ENCODE measurements around the gene SH2D5.

SH2D5 gene

GRCh38 chr1:20732588-20733359, at the start of gene SH2D5:
SH2D5 (minus strand) TSS chr1:20732703; CDS start chr1:20728044, 4,659 bp downstream.
- peak; percentile 56 for DNase-seq

DNA sequence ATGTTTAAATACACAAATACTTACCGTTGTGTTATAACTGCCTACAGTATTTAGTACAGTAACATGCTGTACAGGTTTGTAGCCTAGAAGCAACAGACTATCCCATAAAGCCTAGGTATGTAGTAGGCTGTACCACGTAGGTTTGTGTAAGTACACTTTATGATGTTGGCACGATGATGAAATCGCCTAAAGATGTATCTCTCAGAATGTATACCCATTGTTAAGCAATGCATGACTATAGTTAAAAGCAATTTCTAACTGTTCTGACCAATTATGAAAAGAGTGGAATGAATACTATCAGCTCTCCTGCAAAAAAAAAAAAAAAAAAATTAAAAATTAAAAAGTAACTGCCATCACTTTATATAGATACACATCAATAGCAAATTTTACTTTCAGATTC, 43.2 kb upstream of the SH2D5 start:
- no peak for DNase-seq

DNA sequence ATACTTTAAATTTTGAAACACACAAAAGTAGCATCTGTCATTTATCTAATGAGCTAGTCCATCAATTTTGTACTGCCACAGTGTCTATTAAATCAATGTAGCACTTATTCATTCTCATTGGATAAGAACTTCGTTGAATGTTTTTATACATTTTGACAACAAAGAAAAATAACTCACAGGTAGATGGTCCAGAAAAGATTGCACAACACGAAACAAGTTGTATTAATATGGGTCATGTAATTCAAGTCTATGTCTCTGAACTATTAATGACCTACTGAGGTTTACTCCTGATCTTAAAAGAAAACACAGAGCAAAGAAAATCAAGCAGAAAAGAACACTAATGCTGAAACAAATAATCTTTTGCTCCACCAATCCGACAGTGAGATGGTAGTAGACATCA, 39.3 kb upstream of the SH2D5 start:
- no peak for DNase-seq

DNA sequence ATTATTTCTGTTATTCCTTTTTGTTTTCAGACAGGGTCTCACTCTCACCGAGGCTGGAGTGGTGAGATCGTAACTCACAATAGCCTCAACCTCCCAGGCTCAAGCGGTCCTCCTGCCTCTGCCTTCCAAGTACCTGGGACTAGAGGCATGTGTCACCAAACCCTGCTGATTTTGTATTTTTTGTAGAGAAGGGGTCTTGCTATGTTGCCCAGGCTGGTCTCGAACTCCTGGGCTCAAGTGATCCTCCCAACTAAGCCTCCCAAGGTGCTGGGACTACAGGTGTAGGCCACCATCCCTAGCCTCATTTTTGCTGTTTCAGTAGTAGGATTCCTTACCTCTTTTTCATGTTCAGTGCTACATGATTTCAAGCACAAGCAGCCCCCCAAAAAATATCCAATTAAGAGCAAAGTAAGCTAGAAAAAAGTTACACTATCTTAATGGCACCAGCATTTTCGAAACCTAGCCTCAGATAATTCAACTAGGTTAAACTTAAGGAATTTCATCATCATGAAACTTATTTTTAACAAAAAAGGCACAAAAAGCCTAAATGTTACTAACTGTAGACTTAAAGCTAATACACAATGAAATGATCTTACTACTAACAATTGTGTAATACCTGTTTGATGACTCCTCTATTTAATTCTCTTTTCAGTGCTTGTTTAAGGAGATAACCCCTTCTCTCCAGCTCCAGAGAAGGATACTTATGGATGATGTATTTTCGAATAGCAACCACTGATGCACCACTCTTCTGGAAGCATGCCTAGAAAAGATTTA, 38.0 kb upstream of the SH2D5 start:
- no peak for DNase-seq

DNA sequence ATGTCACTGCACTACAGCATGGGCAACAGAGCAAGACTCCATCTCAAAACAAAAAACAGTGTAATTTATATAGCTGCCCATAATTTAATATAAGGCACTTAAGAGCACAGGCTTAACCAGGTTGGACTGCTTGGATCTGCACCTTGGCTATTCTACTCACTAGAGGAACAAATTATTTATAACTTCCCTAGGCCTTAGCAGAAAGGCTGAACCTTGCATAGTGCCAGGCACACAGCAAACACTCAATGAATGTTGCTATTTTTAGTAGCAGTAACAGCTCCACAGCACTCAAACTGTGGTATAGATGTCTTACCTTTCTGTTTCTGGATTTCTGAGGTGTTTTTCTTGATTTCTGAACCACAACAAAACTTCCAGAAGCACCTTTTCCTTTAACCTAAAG, 34.8 kb upstream of the SH2D5 start:
- no peak for DNase-seq

- no peak for DNase-seq
Observed at GRCh38 chr1:20763417-20763816, 30.9 kb upstream of the SH2D5 start.

DNA sequence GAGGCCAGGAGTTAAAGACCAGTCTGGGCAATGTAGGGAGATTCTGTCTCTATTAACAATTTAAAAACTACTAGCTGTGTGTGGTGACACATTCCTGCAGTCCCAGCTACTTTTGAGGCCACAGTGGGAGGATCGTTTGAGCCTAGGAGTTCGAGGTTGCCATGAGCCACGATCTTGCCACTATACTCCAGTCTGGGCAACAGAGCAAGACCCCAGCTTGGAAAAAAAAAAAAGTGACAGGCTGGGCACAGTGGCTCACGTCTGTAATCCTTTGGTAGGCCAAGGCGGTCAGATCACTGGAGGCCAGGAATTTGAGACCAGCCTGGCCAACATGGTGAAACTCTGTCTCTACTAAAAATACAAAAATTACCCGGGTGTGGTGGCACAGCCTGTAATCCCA, 27.8 kb upstream of the SH2D5 start:
- DNase-seq, result no peak

DNA sequence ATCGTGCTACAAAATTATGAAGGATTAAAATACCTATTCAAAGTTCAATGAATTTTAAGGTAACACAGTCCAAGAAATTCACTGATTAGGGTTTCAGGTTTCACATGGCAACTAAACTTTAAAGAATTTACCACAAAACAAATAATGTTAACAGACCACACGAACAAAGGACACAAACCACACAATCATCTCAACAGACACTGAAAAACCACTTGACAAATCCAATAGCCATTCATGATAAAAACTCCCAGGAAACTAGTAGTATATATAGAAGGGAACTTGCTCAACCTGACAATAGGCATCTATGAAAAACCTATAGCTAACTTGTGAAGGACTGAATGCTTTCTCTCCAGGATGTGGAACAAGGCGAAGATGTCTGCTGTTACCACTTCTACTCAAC, 21.1 kb upstream of the SH2D5 start:
- no peak for DNase-seq

DNA sequence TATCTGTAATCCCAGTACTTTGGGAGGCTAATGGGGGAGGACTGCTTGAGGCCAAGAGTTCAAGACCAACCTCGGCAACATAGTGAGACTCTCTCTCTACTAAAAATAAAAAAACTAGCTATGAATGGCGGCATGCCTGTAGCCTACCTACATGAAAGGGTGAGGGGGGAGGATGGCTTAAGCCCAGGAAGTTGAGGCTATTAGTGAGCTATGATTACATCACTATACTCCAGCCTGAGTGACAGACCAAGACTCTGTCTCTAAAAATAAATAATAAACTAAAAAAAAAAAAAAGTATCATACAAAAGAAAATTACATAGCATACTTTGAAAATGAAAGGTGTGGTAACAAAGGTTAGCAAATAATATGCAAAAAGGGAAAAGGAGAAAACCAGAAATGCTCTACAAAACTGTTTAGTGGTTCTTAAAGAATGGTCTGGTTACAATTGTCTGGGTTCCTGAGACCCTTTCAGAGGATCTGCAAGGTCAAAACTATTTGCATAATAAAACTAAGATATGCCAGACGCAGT, 19.0 kb upstream of the SH2D5 start:
- no peak for DNase-seq

DNA sequence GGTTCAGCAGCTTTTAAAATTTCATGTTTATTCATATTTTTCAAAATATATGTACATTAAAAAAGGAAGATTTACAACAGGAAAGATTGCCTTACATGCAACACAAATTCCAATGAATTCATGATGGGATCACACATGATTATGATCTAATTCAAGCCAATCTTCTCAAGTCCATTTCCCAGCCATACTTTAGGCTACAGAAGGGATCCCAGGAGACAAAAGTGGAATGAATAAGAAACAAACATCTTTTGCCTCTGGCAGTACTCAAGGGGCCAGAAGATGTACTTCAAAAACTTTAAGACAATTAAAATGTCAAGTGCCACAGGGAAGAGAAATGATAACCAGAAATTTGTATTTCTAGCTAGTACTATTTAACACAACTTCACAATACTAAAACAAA, 10.2 kb upstream of the SH2D5 start:
- DNase-seq, result no peak

DNA sequence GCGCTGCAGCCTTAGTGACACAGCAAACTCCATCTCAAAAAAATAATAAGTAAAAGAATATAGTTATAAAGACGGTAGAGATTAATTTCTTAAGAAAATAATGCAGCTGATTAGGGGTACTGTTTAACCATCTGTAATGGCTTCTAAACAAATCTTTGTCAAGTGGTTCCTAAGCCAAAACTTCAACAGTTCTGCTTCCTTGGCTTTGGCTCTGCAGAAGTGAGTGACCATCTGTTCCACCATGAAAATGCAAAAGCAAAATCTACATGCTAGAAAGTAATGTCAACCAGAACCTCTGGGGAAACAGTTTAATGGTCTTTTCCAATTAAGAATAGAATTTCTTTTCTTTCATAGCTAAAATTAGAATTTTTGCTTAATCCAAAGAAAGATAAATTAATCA, 8.3 kb upstream of the SH2D5 start:
- no peak for DNase-seq

GRCh38 chr1:20739225-20739624, 6.7 kb upstream of the SH2D5 start:
- no peak for DNase-seq

DNA sequence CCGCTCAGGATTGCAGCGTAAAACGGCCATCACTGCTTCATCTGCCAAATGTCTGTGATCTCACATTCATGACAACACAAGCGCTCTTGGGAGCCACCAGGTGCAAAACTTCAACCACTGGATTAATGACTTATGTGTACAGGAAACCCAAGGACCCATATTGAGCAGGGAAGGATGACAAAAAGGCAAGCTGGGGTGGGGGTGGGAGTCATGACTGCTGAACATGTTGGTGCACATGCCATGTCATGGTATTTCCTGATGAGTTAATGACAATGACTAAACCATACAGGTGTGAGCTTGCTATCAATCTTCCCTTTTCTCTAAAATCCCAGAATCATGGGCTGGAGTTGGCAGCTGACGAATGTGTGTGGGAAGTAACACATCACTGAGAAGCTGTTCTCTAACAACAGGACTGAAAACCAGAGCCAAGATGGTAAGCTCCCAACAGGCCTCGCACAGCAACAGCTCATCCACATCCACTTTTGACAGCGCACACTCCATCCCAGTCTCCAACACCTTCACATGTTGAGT, 3.1 kb upstream of the SH2D5 start:
- no peak for DNase-seq

DNA sequence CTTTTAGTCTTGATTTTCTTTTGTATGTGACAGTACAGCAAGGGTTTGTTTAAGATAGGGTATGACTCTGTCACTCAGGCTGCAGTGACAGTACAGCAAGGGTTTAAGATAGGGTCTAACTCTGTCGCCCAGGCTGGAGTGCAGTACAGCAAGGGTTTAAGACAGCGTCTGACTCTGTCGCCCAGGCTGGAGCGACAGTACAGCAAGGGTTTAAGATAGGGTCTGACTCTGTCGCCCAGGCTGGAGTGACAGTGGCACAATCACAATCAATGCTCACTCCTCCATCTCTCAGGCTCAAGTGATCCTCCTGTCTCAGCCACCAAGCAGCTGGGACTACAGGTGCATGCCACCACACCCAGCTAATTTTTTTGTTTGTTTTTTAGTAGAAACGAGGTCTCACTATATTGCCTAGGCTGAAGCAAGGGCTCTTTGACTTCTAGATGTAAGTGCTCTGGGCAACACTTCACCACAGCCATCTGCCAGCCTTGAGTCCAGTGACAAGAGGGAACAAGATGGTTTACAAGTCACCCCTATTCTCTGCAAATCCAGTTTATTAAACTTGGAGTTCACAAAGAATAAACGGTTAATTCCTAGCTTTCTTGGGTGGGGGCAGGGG, 965 bp upstream of the SH2D5 start:
- peak; percentile 16 for DNase-seq

DNA sequence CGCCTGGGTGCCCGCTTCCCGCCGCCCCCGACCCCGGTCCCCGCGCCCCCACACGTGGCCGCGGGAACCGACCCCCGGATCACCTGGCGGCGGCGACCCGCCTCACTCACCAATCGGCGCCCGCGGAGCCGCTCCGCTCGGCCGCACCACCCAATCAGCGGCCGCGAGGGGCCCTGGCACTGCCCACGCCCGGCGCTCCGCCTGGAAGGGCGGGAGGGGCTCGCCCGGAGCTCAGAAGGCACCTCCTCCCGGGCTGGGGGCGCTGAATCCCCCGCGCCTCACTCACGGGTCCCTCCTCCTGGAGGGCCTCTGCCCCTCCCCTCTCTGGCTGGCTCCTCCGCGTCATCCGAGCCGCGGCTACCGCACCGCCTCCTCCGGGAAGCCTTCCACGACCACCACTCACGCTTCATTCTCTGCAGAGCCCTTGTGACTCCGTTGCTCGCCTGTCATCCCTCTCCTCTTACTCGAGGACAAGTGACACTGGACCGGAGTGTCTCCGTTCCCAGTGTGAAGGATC, 374 bp downstream of the SH2D5 start:
- peak; percentile 70 for DNase-seq

GRCh38 chr1:20731057-20731991, 1.2 kb downstream of the SH2D5 start:
- peak; percentile 19 for DNase-seq

DNA sequence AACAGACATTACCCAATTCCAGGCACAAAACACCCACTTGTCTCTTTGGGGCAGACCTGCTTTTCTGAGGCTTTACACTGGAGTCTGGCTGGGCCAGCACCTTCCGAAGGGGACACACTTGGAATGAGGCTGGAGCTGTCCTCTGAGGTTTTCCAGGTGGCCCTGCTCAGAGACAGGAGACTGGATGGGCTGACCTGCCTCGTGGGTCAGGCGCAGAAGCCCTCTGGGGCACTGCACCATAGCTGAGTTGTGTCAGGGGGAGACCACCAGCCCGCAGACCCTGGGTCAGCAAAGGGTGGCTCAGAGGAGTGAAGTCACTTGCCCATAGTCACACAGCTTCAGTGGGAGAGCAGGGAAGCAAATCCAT, 1.8 kb downstream of the SH2D5 start:
- no peak for DNase-seq

DNA sequence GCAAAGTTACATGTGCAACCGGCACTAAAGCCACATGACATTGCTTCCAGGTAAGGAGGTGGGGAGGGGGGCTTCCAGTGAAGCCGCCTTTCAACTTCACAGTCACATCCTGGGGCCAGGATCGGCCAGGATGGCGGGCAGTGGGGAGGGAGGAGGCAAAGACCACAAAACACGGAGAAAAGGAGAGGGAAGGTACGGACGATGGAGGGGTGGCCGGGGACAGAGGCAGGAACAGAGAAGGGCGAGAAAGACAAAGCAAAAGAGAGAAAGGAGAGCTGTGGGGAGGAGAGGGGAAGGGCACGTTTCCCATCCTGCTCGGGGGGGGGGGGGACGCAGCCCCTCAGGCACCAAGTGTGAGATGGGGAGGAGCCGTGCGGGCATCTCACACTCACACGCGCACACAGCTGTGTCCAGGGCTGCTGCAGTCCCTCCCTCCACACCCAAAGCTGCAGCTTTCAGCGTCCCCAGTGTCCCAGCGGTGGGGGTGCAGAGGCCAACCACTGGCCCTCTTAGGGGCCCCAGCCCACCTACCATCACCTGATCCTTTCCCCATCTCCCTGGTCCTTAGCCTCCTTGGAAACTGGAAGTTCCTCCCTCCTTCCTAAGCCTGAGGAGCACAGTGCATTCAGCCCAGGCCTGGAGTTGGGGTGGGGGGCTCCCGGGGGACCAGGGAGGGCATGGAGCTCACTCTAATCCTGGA, 2.4 kb downstream of the SH2D5 start:
- peak; percentile 16 for DNase-seq

DNA sequence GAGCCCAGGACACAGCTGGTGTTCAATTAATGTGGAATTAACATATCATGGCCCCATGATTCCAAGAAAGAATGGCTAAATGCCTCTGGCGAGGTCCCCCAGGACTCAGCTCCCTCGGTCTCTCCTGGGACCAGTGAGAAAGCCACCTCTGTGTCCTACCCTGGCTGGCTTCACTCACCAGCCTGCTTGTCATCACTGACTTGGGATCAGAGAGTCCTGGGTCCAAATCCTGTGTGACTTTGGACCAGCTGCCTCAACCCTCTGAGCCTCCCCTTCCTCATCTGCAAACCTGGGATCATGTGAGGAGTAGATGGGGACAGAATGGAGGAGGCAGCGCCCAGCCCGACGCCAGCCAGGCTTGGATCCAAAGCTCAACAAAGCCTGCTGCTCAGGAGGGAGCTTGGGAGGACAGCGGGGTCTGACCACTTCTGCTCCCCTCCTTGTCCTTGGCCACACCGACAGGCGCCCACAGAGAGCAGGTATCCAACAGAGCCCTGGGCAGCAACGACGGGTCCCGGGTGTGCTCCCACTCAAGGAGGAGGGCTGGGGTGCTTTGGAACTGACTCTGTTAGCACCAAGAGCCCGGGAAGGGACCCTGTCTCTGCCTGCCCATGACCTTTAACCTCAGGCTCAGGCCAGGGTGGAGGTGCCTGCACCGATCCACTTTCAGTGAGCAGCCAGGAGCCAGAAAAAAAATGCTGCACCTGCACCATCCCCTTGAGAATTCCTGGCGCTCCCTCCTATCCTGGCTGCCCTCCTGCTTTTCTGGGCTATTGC, 3.2 kb downstream of the SH2D5 start:
- DNase-seq, result peak; percentile 19

DNA sequence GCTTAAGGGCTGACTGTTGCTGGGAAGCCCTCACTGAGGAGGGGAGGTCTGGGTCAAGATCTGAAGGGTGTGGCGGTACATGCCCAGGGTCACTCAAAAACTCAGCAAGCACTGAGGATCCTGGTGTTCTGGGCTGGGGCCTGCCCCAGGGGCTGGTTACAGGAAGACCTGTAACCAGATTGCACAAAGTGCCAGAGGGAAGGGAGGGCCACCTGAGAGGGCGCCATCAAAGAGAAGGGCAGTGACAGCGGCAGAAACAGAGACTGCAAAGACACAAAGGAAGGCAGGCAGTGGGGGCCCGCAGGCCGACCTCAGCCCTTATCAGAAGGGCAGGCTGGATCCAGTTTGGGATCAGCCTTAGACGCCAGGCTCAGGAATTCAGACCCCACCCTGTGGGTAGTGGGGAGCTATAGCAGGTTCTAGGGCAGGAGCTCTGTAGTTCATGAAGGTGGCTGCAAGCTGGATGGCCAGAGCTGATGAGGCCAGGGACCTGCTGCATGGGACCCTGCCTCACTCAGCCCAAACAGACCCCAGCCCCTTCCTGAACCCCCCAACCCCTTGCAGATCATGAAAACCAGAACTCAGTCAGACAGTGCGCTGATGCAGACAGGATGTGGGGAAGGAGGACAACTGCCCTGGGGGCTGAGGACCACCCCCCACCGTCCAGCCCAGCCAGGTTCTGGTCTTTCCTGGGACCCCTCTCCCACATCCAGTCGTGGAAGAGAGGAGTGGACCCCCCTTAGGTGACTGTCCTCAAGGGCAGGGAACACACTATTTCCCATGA, 3.9 kb downstream of the SH2D5 start:
- no peak for DNase-seq

Measured in right hindlimb (tissue), 1 donor.